ENCODE results near the gene ASB7. TPM values are rescaled to one million over a fixed set of nuclear protein-coding genes. Genes with fewer than 3 reads are reported as not detected.

The ASB7 gene
- total RNA-seq, 6 experiments from 2014 or later, result 10.2 to 12.5 (median 11.5) TPM

GRCh38 chr15:100691321-100691720 is 88.9 kb downstream of the ASB7 start:
- peaks cover 9% of the 10 kb centered on the region; the same call in 1 of the 2 replicates for H3K36me3 Mint-ChIP-seq (ENCODE audit: low read depth)
- no peak overlapping the region for H3K27ac Mint-ChIP-seq
- peaks cover 5% of the 10 kb centered on the region for H3K27me3 Mint-ChIP-seq (ENCODE audit: insufficient read depth)
- DNase-seq, result no peak
- TF ChIP-seq CTCF (IDR thresholded peaks at IDR 0.05), result no peak
- peaks cover 65% of the 10 kb centered on the region for H3K4me1 Mint-ChIP-seq (ENCODE audit: low read depth)
- no peaks in the 10 kb centered on the region for H3K9me3 Mint-ChIP-seq
- H3K4me3 Mint-ChIP-seq, result no peak overlapping the region

DNA sequence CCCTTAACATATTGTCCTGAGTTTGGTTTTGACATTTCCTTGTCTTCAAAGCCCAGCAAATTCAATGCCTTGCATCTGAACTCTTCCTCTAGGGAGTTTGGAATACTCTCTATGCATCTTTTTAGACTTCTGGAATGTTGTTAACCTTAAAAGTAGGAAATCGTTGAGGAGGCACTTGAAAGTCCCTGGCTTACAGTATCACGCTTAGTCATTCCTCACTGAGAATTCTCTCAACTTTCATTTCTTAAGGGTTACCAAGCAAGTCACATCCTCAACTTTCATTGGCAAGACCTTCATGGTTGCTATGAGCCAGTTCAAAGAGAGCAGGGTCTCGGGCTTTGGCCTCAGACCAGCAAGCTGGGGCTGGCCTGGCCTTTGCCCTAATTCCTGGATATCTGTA is 89.9 kb downstream of the ASB7 start:
- Mint-ChIP-seq H3K36me3 (ENCODE audit: low read depth) (peaks cover 13% of the 10 kb centered on the region; the same call in 1 of the 2 replicates), H3K4me1 (ENCODE audit: low read depth) (peaks cover 56% of the 10 kb centered on the region), H3K27me3 (ENCODE audit: insufficient read depth) (peaks cover 11% of the 10 kb centered on the region), H3K9me3 (no peaks in the 10 kb centered on the region), H3K4me3 (no peak overlapping the region), H3K27ac (no peak overlapping the region)
- no peak for TF ChIP-seq CTCF (IDR thresholded peaks at IDR 0.05)
- no peak for DNase-seq

DNA sequence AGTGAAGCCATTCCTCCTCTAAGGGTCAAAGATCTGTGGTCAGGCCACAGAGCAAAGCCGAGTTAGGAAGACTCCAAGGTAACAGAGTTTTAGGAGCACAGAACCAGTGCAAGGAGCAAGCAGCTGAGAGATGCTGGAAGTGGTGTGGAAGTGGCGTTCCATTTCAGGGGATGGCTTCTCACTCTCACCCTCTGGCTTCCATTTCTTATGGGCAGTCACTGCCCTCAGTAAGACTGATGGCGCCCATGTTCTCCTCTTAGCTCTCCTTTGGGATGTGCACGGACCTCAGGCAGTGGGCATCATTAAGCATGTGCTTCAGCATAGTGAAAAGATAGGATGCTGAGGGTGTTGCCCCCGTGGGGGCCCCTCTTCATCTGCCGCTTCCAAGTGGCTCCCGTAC is 90.3 kb downstream of the ASB7 start:
- H3K27me3 Mint-ChIP-seq (ENCODE audit: insufficient read depth), result peaks cover 12% of the 10 kb centered on the region
- no peaks in the 10 kb centered on the region for H3K9me3 Mint-ChIP-seq
- no peak for DNase-seq
- H3K27ac Mint-ChIP-seq, result no peak overlapping the region
- peaks cover 51% of the 10 kb centered on the region for H3K4me1 Mint-ChIP-seq (ENCODE audit: low read depth)
- no peak overlapping the region for H3K4me3 Mint-ChIP-seq
- peaks cover 13% of the 10 kb centered on the region; the same call in 1 of the 2 replicates for H3K36me3 Mint-ChIP-seq (ENCODE audit: low read depth)
- TF ChIP-seq CTCF (IDR thresholded peaks at IDR 0.05), result no peak

DNA sequence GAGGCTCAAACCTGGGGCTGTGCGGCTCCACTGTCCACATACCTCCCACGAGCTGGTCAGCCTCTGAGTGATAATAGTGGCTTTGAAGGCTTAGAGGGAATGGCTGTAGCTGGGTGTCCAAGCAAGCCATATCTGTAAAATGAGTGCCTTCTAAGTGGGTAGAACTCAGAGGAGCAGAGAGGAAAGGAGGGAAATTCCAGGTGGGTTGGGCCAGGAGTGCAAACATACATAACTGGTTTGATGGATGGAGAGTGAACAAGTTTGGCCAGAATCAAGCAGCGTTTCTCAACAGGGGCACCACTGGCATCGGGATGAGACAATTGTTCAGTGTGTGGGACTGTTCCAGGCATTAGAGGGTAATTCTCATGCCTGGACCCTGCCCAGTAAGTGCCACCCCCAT is 91.1 kb downstream of the ASB7 start:
- TF ChIP-seq CTCF (IDR thresholded peaks at IDR 0.05), result no peak
- Mint-ChIP-seq H3K4me3 (no peak overlapping the region), H3K36me3 (ENCODE audit: low read depth) (peaks cover 13% of the 10 kb centered on the region; the same call in 1 of the 2 replicates), H3K27ac (no peak overlapping the region), H3K27me3 (ENCODE audit: insufficient read depth) (peaks cover 12% of the 10 kb centered on the region), H3K4me1 (ENCODE audit: low read depth) (peaks cover 44% of the 10 kb centered on the region), H3K9me3 (no peaks in the 10 kb centered on the region)
- no peak for DNase-seq

DNA sequence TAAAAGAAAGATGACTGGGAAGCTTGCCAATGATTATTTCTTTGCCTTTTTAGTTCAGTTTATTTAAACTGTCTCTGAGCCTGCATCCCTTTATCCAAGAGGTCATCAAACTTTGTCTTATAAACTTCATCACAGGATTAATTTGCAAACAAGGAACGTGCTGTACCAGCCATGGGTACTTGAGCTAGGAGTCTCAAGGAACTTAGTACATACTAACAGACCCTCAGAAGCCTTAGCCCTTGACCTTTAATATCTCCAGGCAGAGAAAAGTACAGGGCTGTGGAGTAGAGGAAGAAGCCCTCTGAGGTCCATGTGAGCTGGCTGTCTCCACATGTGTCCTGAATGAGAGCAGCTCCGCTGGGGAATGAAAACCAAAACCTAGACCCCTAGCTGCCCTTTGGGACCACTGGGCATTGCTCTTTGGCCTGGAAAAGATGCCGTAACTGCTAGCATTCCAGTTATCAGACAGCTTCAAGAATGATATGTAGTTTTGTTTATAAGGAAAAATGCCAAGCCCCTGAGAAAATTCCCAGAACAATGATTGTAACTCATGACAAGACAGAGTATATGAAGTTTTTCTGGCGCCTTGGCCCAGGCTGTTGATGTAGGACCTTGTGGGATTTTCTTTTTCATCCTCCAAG is 92.1 kb downstream of the ASB7 start:
- Mint-ChIP-seq H3K36me3 (ENCODE audit: low read depth) (peaks cover 13% of the 10 kb centered on the region; the same call in 1 of the 2 replicates), H3K4me3 (no peak overlapping the region), H3K9me3 (no peaks in the 10 kb centered on the region), H3K4me1 (ENCODE audit: low read depth) (peaks cover 34% of the 10 kb centered on the region), H3K27ac (no peak overlapping the region), H3K27me3 (ENCODE audit: insufficient read depth) (peaks cover 12% of the 10 kb centered on the region)
- DNase-seq, result no peak
- no peak for TF ChIP-seq CTCF (IDR thresholded peaks at IDR 0.05)

Data from HFFc6 (cell line).